Measurements from ENCODE around the gene SAFB. TPM values are rescaled to one million over a fixed set of nuclear protein-coding genes. Genes with fewer than 3 reads are reported as not detected.

Gene SAFB
- polyA plus RNA-seq, 4 donors: 44.0 to 105 (median 55.4) TPM

DNA sequence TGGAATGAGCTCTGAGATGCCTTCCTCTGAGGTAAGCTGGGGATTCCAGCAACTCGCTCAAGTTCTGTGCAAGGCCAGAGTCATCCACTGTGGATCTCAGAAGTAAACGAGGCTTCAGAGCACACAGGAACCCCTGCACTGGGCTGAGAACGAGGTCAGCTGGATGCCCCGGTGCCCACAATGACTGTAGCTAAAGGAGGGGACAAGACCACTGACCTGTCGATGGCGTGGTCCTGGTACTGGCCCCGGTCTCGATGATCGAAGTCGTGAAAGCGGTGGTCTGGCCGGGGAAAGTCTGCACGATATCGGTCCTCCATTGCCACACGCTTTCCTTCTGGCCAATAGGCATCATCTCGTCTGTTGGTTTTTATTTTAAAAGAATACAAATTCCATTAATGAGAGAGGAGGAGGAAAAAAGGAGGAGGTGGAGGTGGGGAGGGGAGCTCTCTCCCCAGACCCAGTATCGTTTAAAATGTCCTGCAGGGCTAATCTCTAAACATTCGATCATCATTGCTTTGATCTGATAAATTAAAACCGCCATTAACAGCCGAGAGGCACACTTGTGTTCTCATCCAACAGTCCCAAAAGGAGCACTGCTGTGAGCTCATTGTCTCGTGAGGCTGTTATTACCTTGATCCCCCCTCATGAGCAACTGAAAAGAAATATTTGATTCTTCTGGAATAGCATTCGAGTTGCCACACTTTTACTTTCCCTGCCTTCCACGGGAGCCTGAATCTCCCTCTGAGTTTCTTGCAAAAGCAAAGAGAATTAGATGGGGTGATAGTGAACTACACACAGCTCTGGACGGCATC is 30.1 kb upstream of the SAFB start:
- WGBS, 3 donors: 90 to 93% (median 91%) methylated on average over 24 of the region's 24 CpGs
- H3K27me3 ChIP-seq (ENCODE audit: control insufficient read depth in 3 of 3, insufficient read depth in 3 of 3, low read length in 3 of 3): no peaks in the 10 kb centered on the region
- DNase-seq (no peak), FAIRE-seq (no peak)
- H3K36me3 ChIP-seq (ENCODE audit: control insufficient read depth in 3 of 3, insufficient read depth in 2 of 3, low read depth in 1 of 3, low read length in 3 of 3): peaks cover 28 to 97% (median 57%) of the 10 kb centered on the region in 3 donors
- no peaks in the 10 kb centered on the region for H3K9me3 ChIP-seq (ENCODE audit: control insufficient read depth in 2 of 2, insufficient read depth in 1 of 2, low read depth in 1 of 2, low read length in 1 of 2)
- no peak overlapping the region for H3K4me3 ChIP-seq (ENCODE audit: low read depth in 1 of 3, low read length in 3 of 3)
- H3K27ac ChIP-seq (ENCODE audit: low read depth in 1 of 3, low read length in 2 of 3): no peak overlapping the region
- H3K4me1 ChIP-seq (ENCODE audit: control insufficient read depth in 3 of 3, insufficient read depth in 2 of 3, low read depth in 1 of 3, low read length in 2 of 3): peaks cover 0 to 12% (median 0%) of the 10 kb centered on the region in 3 donors

GRCh38 chr19:5593343-5594255 is 29.3 kb upstream of the SAFB start:
- FAIRE-seq (no peak), DNase-seq (no peak)
- H3K4me3 ChIP-seq (ENCODE audit: low read depth in 1 of 3, low read length in 3 of 3): no peak overlapping the region
- H3K27me3 ChIP-seq (ENCODE audit: control insufficient read depth in 3 of 3, insufficient read depth in 3 of 3, low read length in 3 of 3): no peaks in the 10 kb centered on the region
- no peaks in the 10 kb centered on the region for H3K9me3 ChIP-seq (ENCODE audit: control insufficient read depth in 2 of 2, insufficient read depth in 1 of 2, low read depth in 1 of 2, low read length in 1 of 2)
- 95 to 96% (median 95%) methylated on average over 64 to 67 of the region's 67 CpGs for WGBS, 3 donors
- H3K27ac ChIP-seq (ENCODE audit: low read depth in 1 of 3, low read length in 2 of 3): peak overlapping the region in 2 of 3 donors; percentile 29 to 61
- peaks cover 0 to 12% (median 0%) of the 10 kb centered on the region in 3 donors for H3K4me1 ChIP-seq (ENCODE audit: control insufficient read depth in 3 of 3, insufficient read depth in 2 of 3, low read depth in 1 of 3, low read length in 2 of 3)
- H3K36me3 ChIP-seq (ENCODE audit: control insufficient read depth in 3 of 3, insufficient read depth in 2 of 3, low read depth in 1 of 3, low read length in 3 of 3): peaks cover 37 to 96% (median 60%) of the 10 kb centered on the region in 3 donors

- FAIRE-seq (no peak), DNase-seq (peak; percentile 92 to 95)
- no peak overlapping the region for H3K4me3 ChIP-seq (ENCODE audit: low read depth in 1 of 3, low read length in 3 of 3)
- peaks cover 0 to 12% (median 0%) of the 10 kb centered on the region in 3 donors for H3K4me1 ChIP-seq (ENCODE audit: control insufficient read depth in 3 of 3, insufficient read depth in 2 of 3, low read depth in 1 of 3, low read length in 2 of 3)
- peaks cover 38 to 94% (median 61%) of the 10 kb centered on the region in 3 donors for H3K36me3 ChIP-seq (ENCODE audit: control insufficient read depth in 3 of 3, insufficient read depth in 2 of 3, low read depth in 1 of 3, low read length in 3 of 3)
- H3K27ac ChIP-seq (ENCODE audit: low read depth in 1 of 3, low read length in 2 of 3): peak overlapping the region in 2 of 3 donors; percentile 29 to 62
- H3K9me3 ChIP-seq (ENCODE audit: control insufficient read depth in 2 of 2, insufficient read depth in 1 of 2, low read depth in 1 of 2, low read length in 1 of 2): no peaks in the 10 kb centered on the region
- WGBS, 3 donors: 19 to 68% (median 42%) methylated on average over 7 of the region's 7 CpGs
- no peaks in the 10 kb centered on the region for H3K27me3 ChIP-seq (ENCODE audit: control insufficient read depth in 3 of 3, insufficient read depth in 3 of 3, low read length in 3 of 3)
Observed at GRCh38 chr19:5594521-5594950, 28.3 kb upstream of the SAFB start.

GRCh38 chr19:5595129-5595528 is 27.8 kb upstream of the SAFB start:
- no peak for DNase-seq
- Histone ChIP-seq H3K36me3 (ENCODE audit: control insufficient read depth in 3 of 3, insufficient read depth in 2 of 3, low read depth in 1 of 3, low read length in 3 of 3) (peaks cover 40 to 93% (median 64%) of the 10 kb centered on the region in 3 donors), H3K4me3 (ENCODE audit: low read depth in 1 of 3, low read length in 3 of 3) (no peak overlapping the region), H3K27me3 (ENCODE audit: control insufficient read depth in 3 of 3, insufficient read depth in 3 of 3, low read length in 3 of 3) (no peaks in the 10 kb centered on the region), H3K27ac (ENCODE audit: low read depth in 1 of 3, low read length in 2 of 3) (peak overlapping the region in 2 of 3 donors; percentile 15 to 62), H3K9me3 (ENCODE audit: control insufficient read depth in 2 of 2, insufficient read depth in 1 of 2, low read depth in 1 of 2, low read length in 1 of 2) (no peaks in the 10 kb centered on the region), H3K4me1 (ENCODE audit: control insufficient read depth in 3 of 3, insufficient read depth in 2 of 3, low read depth in 1 of 3, low read length in 2 of 3) (peaks cover 0 to 12% (median 0%) of the 10 kb centered on the region in 3 donors)
- 79 to 88% (median 82%) methylated on average over 18 of the region's 18 CpGs for WGBS, 3 donors
- FAIRE-seq: no peak

DNA sequence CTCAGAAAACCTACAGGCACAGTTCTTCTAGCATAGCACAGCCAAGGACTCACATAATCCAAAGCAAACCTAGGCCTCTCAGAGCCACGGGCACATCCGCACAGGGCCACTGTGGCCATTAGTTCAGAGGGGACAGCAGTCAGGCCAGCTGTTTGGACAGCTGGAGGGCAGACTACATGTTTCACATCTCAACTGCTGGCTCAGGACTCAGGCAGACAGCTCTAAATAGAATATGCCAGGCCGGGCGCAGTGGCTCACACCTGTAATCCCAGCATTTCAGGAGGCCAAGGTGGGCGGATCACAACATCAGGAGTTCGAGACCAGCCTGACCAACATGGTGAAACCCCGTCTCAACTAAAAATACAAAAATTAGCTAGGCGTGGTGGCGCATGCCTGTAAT is 27.1 kb upstream of the SAFB start:
- H3K4me1 ChIP-seq (ENCODE audit: control insufficient read depth in 3 of 3, insufficient read depth in 2 of 3, low read depth in 1 of 3, low read length in 2 of 3): peaks cover 0 to 12% (median 0%) of the 10 kb centered on the region in 3 donors
- DNase-seq (no peak), FAIRE-seq (no peak)
- no peaks in the 10 kb centered on the region for H3K9me3 ChIP-seq (ENCODE audit: control insufficient read depth in 2 of 2, insufficient read depth in 1 of 2, low read depth in 1 of 2, low read length in 1 of 2)
- H3K27me3 ChIP-seq (ENCODE audit: control insufficient read depth in 3 of 3, insufficient read depth in 3 of 3, low read length in 3 of 3): no peaks in the 10 kb centered on the region
- H3K36me3 ChIP-seq (ENCODE audit: control insufficient read depth in 3 of 3, insufficient read depth in 2 of 3, low read depth in 1 of 3, low read length in 3 of 3): peaks cover 46 to 93% (median 58%) of the 10 kb centered on the region in 3 donors
- 92 to 99% (median 94%) methylated on average over 9 of the region's 9 CpGs for WGBS, 3 donors
- no peak overlapping the region for H3K4me3 ChIP-seq (ENCODE audit: low read depth in 1 of 3, low read length in 3 of 3)
- no peak overlapping the region for H3K27ac ChIP-seq (ENCODE audit: low read depth in 1 of 3, low read length in 2 of 3)

GRCh38 chr19:5600797-5601196 is 22.1 kb upstream of the SAFB start:
- no peaks in the 10 kb centered on the region for H3K9me3 ChIP-seq (ENCODE audit: control insufficient read depth in 2 of 2, insufficient read depth in 1 of 2, low read depth in 1 of 2, low read length in 1 of 2)
- H3K4me3 ChIP-seq (ENCODE audit: low read depth in 1 of 3, low read length in 3 of 3): no peak overlapping the region
- 88 to 92% (median 91%) methylated on average over 8 of the region's 8 CpGs for WGBS, 3 donors
- no peaks in the 10 kb centered on the region for H3K27me3 ChIP-seq (ENCODE audit: control insufficient read depth in 3 of 3, insufficient read depth in 3 of 3, low read length in 3 of 3)
- DNase-seq (no peak), FAIRE-seq (no peak)
- H3K4me1 ChIP-seq (ENCODE audit: control insufficient read depth in 3 of 3, insufficient read depth in 2 of 3, low read depth in 1 of 3, low read length in 2 of 3): no peaks in the 10 kb centered on the region
- H3K36me3 ChIP-seq (ENCODE audit: control insufficient read depth in 3 of 3, insufficient read depth in 2 of 3, low read depth in 1 of 3, low read length in 3 of 3): peaks cover 46 to 82% (median 48%) of the 10 kb centered on the region in 3 donors
- H3K27ac ChIP-seq (ENCODE audit: low read depth in 1 of 3, low read length in 2 of 3): no peak overlapping the region

DNA sequence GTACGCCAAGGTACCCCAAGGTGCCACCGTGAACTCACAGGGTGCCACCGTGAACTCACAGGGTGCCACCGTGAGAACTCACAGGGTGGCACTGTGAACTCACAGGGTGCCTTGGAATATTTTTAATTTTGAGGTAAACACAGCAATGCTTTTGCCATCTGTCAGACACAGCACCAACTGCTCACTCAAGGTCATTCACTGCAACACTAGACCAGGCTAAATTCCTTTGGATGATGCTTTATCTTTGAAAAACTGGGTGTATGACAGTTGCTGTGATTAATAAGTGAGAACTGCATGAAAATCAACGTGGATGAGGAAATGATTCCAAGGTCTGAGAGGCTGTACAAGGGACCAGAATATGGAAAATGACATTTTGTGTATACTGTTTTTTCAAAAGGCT is 19.3 kb upstream of the SAFB start:
- Histone ChIP-seq H3K9me3 (ENCODE audit: control insufficient read depth in 2 of 2, insufficient read depth in 1 of 2, low read depth in 1 of 2, low read length in 1 of 2) (no peaks in the 10 kb centered on the region), H3K4me1 (ENCODE audit: control insufficient read depth in 3 of 3, insufficient read depth in 2 of 3, low read depth in 1 of 3, low read length in 2 of 3) (no peaks in the 10 kb centered on the region), H3K27me3 (ENCODE audit: control insufficient read depth in 3 of 3, insufficient read depth in 3 of 3, low read length in 3 of 3) (no peaks in the 10 kb centered on the region), H3K36me3 (ENCODE audit: control insufficient read depth in 3 of 3, insufficient read depth in 2 of 3, low read depth in 1 of 3, low read length in 3 of 3) (peaks cover 43 to 79% (median 50%) of the 10 kb centered on the region in 3 donors), H3K27ac (ENCODE audit: low read depth in 1 of 3, low read length in 2 of 3) (no peak overlapping the region), H3K4me3 (ENCODE audit: low read depth in 1 of 3, low read length in 3 of 3) (no peak overlapping the region)
- DNase-seq (no peak), FAIRE-seq (no peak)
- WGBS, 3 donors: 80 to 87% (median 82%) methylated on average over 5 of the region's 5 CpGs

GRCh38 chr19:5605362-5605761 is 17.5 kb upstream of the SAFB start:
- H3K27me3 ChIP-seq (ENCODE audit: control insufficient read depth in 3 of 3, insufficient read depth in 3 of 3, low read length in 3 of 3): no peaks in the 10 kb centered on the region
- FAIRE-seq: no peak
- no peak overlapping the region for H3K4me3 ChIP-seq (ENCODE audit: low read depth in 1 of 3, low read length in 3 of 3)
- peaks cover 34 to 77% (median 48%) of the 10 kb centered on the region in 3 donors for H3K36me3 ChIP-seq (ENCODE audit: control insufficient read depth in 3 of 3, insufficient read depth in 2 of 3, low read depth in 1 of 3, low read length in 3 of 3)
- WGBS, 3 donors: 54 to 73% (median 60%) methylated on average over 3 of the region's 3 CpGs
- peak in 1 of 2 donors; percentile 22 for DNase-seq
- no peaks in the 10 kb centered on the region for H3K4me1 ChIP-seq (ENCODE audit: control insufficient read depth in 3 of 3, insufficient read depth in 2 of 3, low read depth in 1 of 3, low read length in 2 of 3)
- H3K27ac ChIP-seq (ENCODE audit: low read depth in 1 of 3, low read length in 2 of 3): no peak overlapping the region
- no peaks in the 10 kb centered on the region for H3K9me3 ChIP-seq (ENCODE audit: control insufficient read depth in 2 of 2, insufficient read depth in 1 of 2, low read depth in 1 of 2, low read length in 1 of 2)

All from small intestine (tissue), 7 donors.